ENCODE measurements around the gene MXI1.

Gene MXI1

DNA sequence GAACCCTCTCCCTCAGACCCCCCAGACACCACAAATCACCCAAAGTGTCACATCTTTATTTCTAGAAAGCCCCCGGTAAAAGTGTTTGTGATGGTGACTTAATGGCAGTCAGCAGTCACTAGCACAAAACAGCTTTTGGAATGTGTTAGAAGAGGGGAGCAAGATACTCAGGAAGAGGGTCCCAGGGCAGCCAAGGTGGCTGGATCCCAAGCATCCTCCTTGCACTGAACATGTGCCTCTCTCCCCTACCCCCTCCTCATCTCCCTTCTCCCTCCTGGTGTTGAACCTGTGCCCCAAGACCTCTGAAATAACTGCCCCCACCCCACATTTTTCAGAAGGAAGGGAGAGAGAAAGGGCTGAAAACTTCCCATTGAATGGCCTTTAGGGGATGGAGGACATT lies 37.8 kb upstream of the MXI1 start:
- H3K4me1 ChIP-seq (ENCODE audit: control insufficient read depth, insufficient read depth, low read length, unreplicated experiment), result no peaks in the 10 kb centered on the region
- no peaks in the 10 kb centered on the region for H3K79me2 ChIP-seq (ENCODE audit: control insufficient read depth, insufficient read depth, low read length, unreplicated experiment)
- H3K27me3 ChIP-seq (ENCODE audit: insufficient read depth, low read length), result peaks cover 36% of the 10 kb centered on the region
- H2AFZ ChIP-seq (ENCODE audit: low read length, unreplicated experiment), result no peak overlapping the region
- H3K27ac ChIP-seq (ENCODE audit: low read depth, low read length), result no peak overlapping the region
- H3K36me3 ChIP-seq (ENCODE audit: insufficient read depth, low read length), result no peaks in the 10 kb centered on the region
- no peak overlapping the region for H3K4me3 ChIP-seq (ENCODE audit: low read depth, low read length)

GRCh38 chr10:110170142-110170971 lies 37.0 kb upstream of the MXI1 start:
- H3K79me2 ChIP-seq (ENCODE audit: control insufficient read depth, insufficient read depth, low read length, unreplicated experiment), result no peaks in the 10 kb centered on the region
- H3K27me3 ChIP-seq (ENCODE audit: insufficient read depth, low read length), result peaks cover 36% of the 10 kb centered on the region
- H3K4me1 ChIP-seq (ENCODE audit: control insufficient read depth, insufficient read depth, low read length, unreplicated experiment), result no peaks in the 10 kb centered on the region
- no peaks in the 10 kb centered on the region for H3K36me3 ChIP-seq (ENCODE audit: insufficient read depth, low read length)
- no peak overlapping the region for H2AFZ ChIP-seq (ENCODE audit: low read length, unreplicated experiment)
- no peak overlapping the region for H3K4me3 ChIP-seq (ENCODE audit: low read depth, low read length)
- H3K27ac ChIP-seq (ENCODE audit: low read depth, low read length), result no peak overlapping the region

GRCh38 chr10:110171032-110171431 lies 36.4 kb upstream of the MXI1 start:
- H3K27me3 ChIP-seq (ENCODE audit: insufficient read depth, low read length), result peaks cover 33% of the 10 kb centered on the region
- H3K79me2 ChIP-seq (ENCODE audit: control insufficient read depth, insufficient read depth, low read length, unreplicated experiment), result no peaks in the 10 kb centered on the region
- no peaks in the 10 kb centered on the region for H3K4me1 ChIP-seq (ENCODE audit: control insufficient read depth, insufficient read depth, low read length, unreplicated experiment)
- H3K4me3 ChIP-seq (ENCODE audit: low read depth, low read length), result no peak overlapping the region
- no peak overlapping the region for H3K27ac ChIP-seq (ENCODE audit: low read depth, low read length)
- no peak overlapping the region for H2AFZ ChIP-seq (ENCODE audit: low read length, unreplicated experiment)
- H3K36me3 ChIP-seq (ENCODE audit: insufficient read depth, low read length), result no peaks in the 10 kb centered on the region

DNA sequence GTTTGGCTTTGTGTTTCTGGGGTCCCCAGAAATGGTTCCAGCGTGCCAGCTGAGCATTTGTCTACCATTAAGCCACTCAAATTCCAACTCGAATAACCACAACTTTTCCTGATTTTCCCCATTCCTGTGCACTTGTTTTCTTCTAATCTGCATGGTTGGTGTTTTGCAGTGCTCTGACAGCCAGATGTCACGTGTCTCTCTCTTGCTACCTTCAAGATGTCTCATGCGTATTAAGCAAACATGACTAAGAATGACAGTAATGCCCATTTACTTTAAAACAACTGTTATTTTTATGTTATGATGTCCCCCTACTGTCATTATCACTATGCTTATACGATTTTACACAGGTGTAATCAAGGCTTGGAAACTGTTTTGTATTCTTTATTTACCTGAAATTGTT lies 35.2 kb upstream of the MXI1 start:
- Histone ChIP-seq H3K36me3 (ENCODE audit: insufficient read depth, low read length) (no peaks in the 10 kb centered on the region), H3K27me3 (ENCODE audit: insufficient read depth, low read length) (peaks cover 28% of the 10 kb centered on the region), H3K79me2 (ENCODE audit: control insufficient read depth, insufficient read depth, low read length, unreplicated experiment) (no peaks in the 10 kb centered on the region), H3K4me3 (ENCODE audit: low read depth, low read length) (no peak overlapping the region), H3K4me1 (ENCODE audit: control insufficient read depth, insufficient read depth, low read length, unreplicated experiment) (no peaks in the 10 kb centered on the region), H3K27ac (ENCODE audit: low read depth, low read length) (no peak overlapping the region), H2AFZ (ENCODE audit: low read length, unreplicated experiment) (no peak overlapping the region)

DNA sequence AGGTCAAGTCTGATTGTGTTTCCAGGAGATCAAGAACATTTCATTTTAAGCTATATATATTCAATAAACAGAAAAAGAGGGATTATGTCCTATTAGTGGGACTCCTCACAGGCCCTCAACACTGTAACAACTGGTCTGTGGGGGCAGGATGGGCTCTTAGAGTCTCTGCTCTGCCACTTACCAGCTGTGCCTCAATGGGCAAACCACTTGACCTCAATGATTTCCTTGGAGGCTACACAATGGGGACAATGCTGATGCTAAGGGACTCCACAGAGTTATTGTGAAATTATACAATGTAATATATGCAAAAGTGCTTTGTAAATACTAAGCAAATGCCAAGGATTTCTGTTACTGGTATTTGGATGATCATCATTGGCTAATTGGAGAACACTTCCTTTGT lies 33.2 kb upstream of the MXI1 start:
- Histone ChIP-seq H2AFZ (ENCODE audit: low read length, unreplicated experiment) (no peak overlapping the region), H3K79me2 (ENCODE audit: control insufficient read depth, insufficient read depth, low read length, unreplicated experiment) (no peaks in the 10 kb centered on the region), H3K27me3 (ENCODE audit: insufficient read depth, low read length) (peaks cover 9% of the 10 kb centered on the region), H3K27ac (ENCODE audit: low read depth, low read length) (no peak overlapping the region), H3K36me3 (ENCODE audit: insufficient read depth, low read length) (no peaks in the 10 kb centered on the region), H3K4me1 (ENCODE audit: control insufficient read depth, insufficient read depth, low read length, unreplicated experiment) (no peaks in the 10 kb centered on the region), H3K4me3 (ENCODE audit: low read depth, low read length) (no peak overlapping the region)

GRCh38 chr10:110174816-110175215 lies 32.6 kb upstream of the MXI1 start:
- Histone ChIP-seq H3K27me3 (ENCODE audit: insufficient read depth, low read length) (peaks cover 4% of the 10 kb centered on the region; the same call in 1 of the 2 replicates), H3K79me2 (ENCODE audit: control insufficient read depth, insufficient read depth, low read length, unreplicated experiment) (no peaks in the 10 kb centered on the region), H3K4me1 (ENCODE audit: control insufficient read depth, insufficient read depth, low read length, unreplicated experiment) (no peaks in the 10 kb centered on the region), H3K36me3 (ENCODE audit: insufficient read depth, low read length) (no peaks in the 10 kb centered on the region), H3K4me3 (ENCODE audit: low read depth, low read length) (no peak overlapping the region), H3K27ac (ENCODE audit: low read depth, low read length) (no peak overlapping the region), H2AFZ (ENCODE audit: low read length, unreplicated experiment) (no peak overlapping the region)

DNA sequence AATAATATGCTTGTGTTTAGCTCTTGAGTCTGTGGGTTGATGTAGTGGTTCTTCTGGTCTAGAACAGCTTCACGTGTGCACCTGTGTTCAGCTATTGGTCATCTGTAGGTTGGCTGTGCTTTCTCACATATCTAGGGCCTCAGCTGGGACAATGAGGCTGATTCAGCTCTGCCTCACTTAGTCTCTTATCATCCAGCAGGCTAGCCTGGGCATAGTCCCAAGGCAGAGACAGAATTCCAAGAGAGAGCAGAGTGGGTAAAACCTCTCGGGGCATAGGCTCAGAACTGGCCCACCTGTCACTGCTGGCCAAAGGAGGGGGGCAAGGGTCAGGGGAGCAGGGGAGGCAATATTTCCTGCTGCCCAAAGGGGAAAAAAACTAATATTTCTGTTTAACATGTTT lies 32.0 kb upstream of the MXI1 start:
- H3K27me3 ChIP-seq (ENCODE audit: insufficient read depth, low read length), result no peaks in the 10 kb centered on the region

DNA sequence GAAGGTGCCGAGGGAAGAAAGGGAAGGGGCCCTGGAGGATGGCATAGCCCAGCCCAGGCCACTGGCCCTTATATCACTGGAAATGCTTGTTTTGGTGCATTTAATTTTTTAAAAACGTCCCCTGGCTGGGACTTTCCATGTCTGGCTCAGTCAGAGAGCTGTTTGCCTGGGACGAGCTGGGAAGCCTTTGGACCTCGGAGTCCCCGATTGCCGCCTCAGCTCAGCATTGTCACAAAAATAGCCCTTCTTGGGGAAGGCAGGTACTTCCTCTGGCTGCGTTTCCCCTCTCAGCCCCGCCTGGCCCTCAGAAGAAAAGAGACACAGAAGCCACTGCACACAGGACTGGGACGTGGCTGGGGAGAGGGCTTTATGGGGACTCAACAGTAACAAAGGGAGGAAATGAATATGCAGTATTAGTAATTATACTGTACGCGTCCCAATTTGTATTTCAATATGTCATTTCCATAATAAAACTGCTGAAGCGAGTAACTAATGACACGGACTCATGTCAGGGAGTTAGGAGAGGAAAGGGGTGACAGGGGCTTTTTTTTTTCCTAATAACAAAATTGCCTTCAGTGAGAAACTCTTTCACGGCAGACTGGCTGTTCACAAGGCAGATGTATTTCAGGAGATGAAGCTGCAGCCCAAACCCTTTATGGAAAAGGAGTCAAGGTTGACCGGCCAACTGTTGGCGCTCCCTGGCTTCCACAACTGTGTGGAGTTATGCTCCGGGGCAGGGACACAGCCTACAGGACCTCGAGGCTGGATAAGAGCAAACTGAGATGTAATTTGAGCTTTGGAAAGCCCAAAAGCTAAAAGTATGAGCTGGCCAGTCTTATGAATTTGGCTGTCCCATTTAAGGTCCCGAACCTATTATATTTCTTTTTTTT lies 31.0 kb upstream of the MXI1 start:
- H3K4me3 ChIP-seq (ENCODE audit: low read depth, low read length), result no peak overlapping the region
- no peaks in the 10 kb centered on the region for H3K79me2 ChIP-seq (ENCODE audit: control insufficient read depth, insufficient read depth, low read length, unreplicated experiment)
- no peaks in the 10 kb centered on the region for H3K27me3 ChIP-seq (ENCODE audit: insufficient read depth, low read length)

More for the DNA sequence above, 32.0 kb upstream of the MXI1 start:
- Histone ChIP-seq H3K27ac (ENCODE audit: low read depth, low read length) (no peak overlapping the region), H3K36me3 (ENCODE audit: insufficient read depth, low read length) (no peaks in the 10 kb centered on the region), H3K4me1 (ENCODE audit: control insufficient read depth, insufficient read depth, low read length, unreplicated experiment) (no peaks in the 10 kb centered on the region), H3K79me2 (ENCODE audit: control insufficient read depth, insufficient read depth, low read length, unreplicated experiment) (no peaks in the 10 kb centered on the region), H2AFZ (ENCODE audit: low read length, unreplicated experiment) (no peak overlapping the region), H3K4me3 (ENCODE audit: low read depth, low read length) (no peak overlapping the region)

GRCh38 chr10:110179220-110179619 lies 28.2 kb upstream of the MXI1 start:
- no peaks in the 10 kb centered on the region for H3K27me3 ChIP-seq (ENCODE audit: insufficient read depth, low read length)
- no peaks in the 10 kb centered on the region for H3K4me1 ChIP-seq (ENCODE audit: control insufficient read depth, insufficient read depth, low read length, unreplicated experiment)
- no peak overlapping the region for H3K4me3 ChIP-seq (ENCODE audit: low read depth, low read length)
- no peaks in the 10 kb centered on the region for H3K79me2 ChIP-seq (ENCODE audit: control insufficient read depth, insufficient read depth, low read length, unreplicated experiment)
- H3K36me3 ChIP-seq (ENCODE audit: insufficient read depth, low read length), result no peaks in the 10 kb centered on the region
- no peak overlapping the region for H2AFZ ChIP-seq (ENCODE audit: low read length, unreplicated experiment)
- H3K27ac ChIP-seq (ENCODE audit: low read depth, low read length), result no peak overlapping the region

More for the DNA sequence above, 31.0 kb upstream of the MXI1 start:
- Histone ChIP-seq H3K4me1 (ENCODE audit: control insufficient read depth, insufficient read depth, low read length, unreplicated experiment) (no peaks in the 10 kb centered on the region), H2AFZ (ENCODE audit: low read length, unreplicated experiment) (no peak overlapping the region), H3K36me3 (ENCODE audit: insufficient read depth, low read length) (no peaks in the 10 kb centered on the region), H3K27ac (ENCODE audit: low read depth, low read length) (no peak overlapping the region)

DNA sequence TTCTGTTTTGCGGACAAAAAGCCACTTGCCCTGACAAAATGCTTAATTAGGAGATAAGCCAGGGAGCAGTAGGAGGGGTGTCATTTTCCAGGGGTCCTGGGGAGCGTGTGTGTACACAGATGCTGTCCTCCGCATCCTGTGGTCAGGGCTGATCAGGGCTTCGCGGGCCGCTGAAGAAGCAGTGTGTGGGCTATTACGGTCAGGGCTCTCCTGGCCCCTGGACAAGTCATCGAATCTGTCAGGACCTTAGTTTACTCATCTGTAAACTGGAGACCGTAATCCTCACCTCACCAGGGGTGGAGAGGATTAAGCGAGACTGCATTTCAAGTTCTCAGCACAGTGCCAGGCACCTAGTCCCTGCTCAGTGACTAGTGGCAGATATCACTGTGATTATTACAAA lies 26.0 kb upstream of the MXI1 start:
- Histone ChIP-seq H3K27me3 (ENCODE audit: insufficient read depth, low read length) (no peaks in the 10 kb centered on the region), H3K36me3 (ENCODE audit: insufficient read depth, low read length) (no peaks in the 10 kb centered on the region), H3K27ac (ENCODE audit: low read depth, low read length) (no peak overlapping the region), H2AFZ (ENCODE audit: low read length, unreplicated experiment) (no peak overlapping the region), H3K4me3 (ENCODE audit: low read depth, low read length) (no peak overlapping the region), H3K79me2 (ENCODE audit: control insufficient read depth, insufficient read depth, low read length, unreplicated experiment) (no peaks in the 10 kb centered on the region), H3K4me1 (ENCODE audit: control insufficient read depth, insufficient read depth, low read length, unreplicated experiment) (no peaks in the 10 kb centered on the region)
